ENCODE data around the gene FKBP6. TPM values are rescaled to one million over a fixed set of nuclear protein-coding genes. Genes with fewer than 3 reads are reported as not detected.
"Not testable (repeated sequence)": the region's sequence is repeated elsewhere in the genome, so short reads cannot be mapped to it uniquely, and the experiment has no call there.

Gene FKBP6
- total and polyA plus RNA-seq, 7 experiments from 2014 or later: 0.24 TPM; not detected in 6

- DNase-seq (no peak), ATAC-seq (no peak)
- peaks cover 17 to 34% (median 30%) of the 10 kb centered on the region in 7 donors for H3K4me1 Mint-ChIP-seq
- H3K4me3 Mint-ChIP-seq: no peak overlapping the region
- no peak overlapping the region for H3K4me3 ChIP-seq (ENCODE audit: low read length)
- peaks cover 0 to 46% (median 7%) of the 10 kb centered on the region in 3 experiments for H3K36me3 ChIP-seq (ENCODE audit: control insufficient read depth in 2 of 3, insufficient read depth in 3 of 3, low read length in 3 of 3)
- no peaks in the 10 kb centered on the region for H3K9me3 Mint-ChIP-seq
- H3K27ac Mint-ChIP-seq: no peak overlapping the region
- H3K36me3 Mint-ChIP-seq: peaks cover 9 to 28% (median 14%) of the 10 kb centered on the region in 5 donors
- ChIA-PET POLR2A (no interaction called here), CTCF (no interaction called here)
- no peak overlapping the region for H3K27ac ChIP-seq (ENCODE audit: low read depth, low read length)
- intact Hi-C loops (cut with micrococcal nuclease): no loop called here
- no peaks in the 10 kb centered on the region for H3K27me3 ChIP-seq (ENCODE audit: control insufficient read depth in 2 of 2, insufficient read depth in 2 of 2, low read length in 2 of 2)
- H3K9me3 ChIP-seq (ENCODE audit: control insufficient read depth in 2 of 3, low read length in 3 of 3): no peaks in the 10 kb centered on the region
- no peaks in the 10 kb centered on the region for H3K27me3 Mint-ChIP-seq
- H3K4me1 ChIP-seq (ENCODE audit: control insufficient read depth in 2 of 2, insufficient read depth in 2 of 2, low read length in 2 of 2): peaks cover 7 to 8% of the 10 kb centered on the region in 2 donors
Observed at GRCh38 chr7:73304071-73304470, 23.9 kb upstream of the FKBP6 start.

- H3K4me1 ChIP-seq (ENCODE audit: control insufficient read depth in 2 of 2, insufficient read depth in 2 of 2, low read length in 2 of 2): peaks cover 7 to 15% of the 10 kb centered on the region in 2 donors
- H3K27me3 Mint-ChIP-seq; ATAC-seq; H3K9me3 ChIP-seq (ENCODE audit: control insufficient read depth in 2 of 3, low read length in 3 of 3); H3K9me3 Mint-ChIP-seq; intact Hi-C loops (cut with micrococcal nuclease); POLR2A ChIA-PET; H3K27ac Mint-ChIP-seq; CTCF ChIA-PET; H3K4me3 Mint-ChIP-seq; H3K27ac ChIP-seq (ENCODE audit: low read depth, low read length); H3K4me3 ChIP-seq (ENCODE audit: low read length); H3K27me3 ChIP-seq (ENCODE audit: control insufficient read depth in 2 of 2, insufficient read depth in 2 of 2, low read length in 2 of 2); DNase-seq: not testable (repeated sequence)
- Mint-ChIP-seq H3K4me1 (peaks cover 21 to 41% (median 30%) of the 10 kb centered on the region in 7 donors), H3K36me3 (peaks cover 9 to 29% (median 14%) of the 10 kb centered on the region in 5 donors)
- peaks cover 0 to 46% (median 7%) of the 10 kb centered on the region in 3 experiments for H3K36me3 ChIP-seq (ENCODE audit: control insufficient read depth in 2 of 3, insufficient read depth in 3 of 3, low read length in 3 of 3)
Observed at GRCh38 chr7:73304612-73305387, 23.2 kb upstream of the FKBP6 start.

- H3K4me3 Mint-ChIP-seq: peak overlapping the region; percentile 88 to 99 (median 96)
- H3K27me3 ChIP-seq (ENCODE audit: control insufficient read depth in 2 of 2, insufficient read depth in 2 of 2, low read length in 2 of 2): no peaks in the 10 kb centered on the region
- peaks cover 0 to 46% (median 7%) of the 10 kb centered on the region in 3 experiments for H3K36me3 ChIP-seq (ENCODE audit: control insufficient read depth in 2 of 3, insufficient read depth in 3 of 3, low read length in 3 of 3)
- DNase-seq (no peak), ATAC-seq (no peak)
- ChIA-PET POLR2A (no interaction called here), CTCF (no interaction called here)
- H3K9me3 ChIP-seq (ENCODE audit: control insufficient read depth in 2 of 3, low read length in 3 of 3): no peaks in the 10 kb centered on the region
- peaks cover 24 to 42% (median 30%) of the 10 kb centered on the region in 7 donors for H3K4me1 Mint-ChIP-seq
- peak overlapping the region; percentile 62 to 92 (median 86) for H3K27ac Mint-ChIP-seq
- peaks cover 7 to 15% of the 10 kb centered on the region in 2 donors for H3K4me1 ChIP-seq (ENCODE audit: control insufficient read depth in 2 of 2, insufficient read depth in 2 of 2, low read length in 2 of 2)
- H3K27ac ChIP-seq (ENCODE audit: low read depth, low read length): no peak overlapping the region
- H3K9me3 Mint-ChIP-seq: peaks cover 0 to 2% (median 0%) of the 10 kb centered on the region in 11 donors
- peaks cover 9 to 29% (median 14%) of the 10 kb centered on the region in 5 donors for H3K36me3 Mint-ChIP-seq
- H3K4me3 ChIP-seq (ENCODE audit: low read length): peak overlapping the region; percentile 79
- no peaks in the 10 kb centered on the region for H3K27me3 Mint-ChIP-seq
- intact Hi-C loops (cut with micrococcal nuclease): no loop called here
Observed at GRCh38 chr7:73307436-73307835, 20.5 kb upstream of the FKBP6 start.

GRCh38 chr7:73308074-73308664 is 19.8 kb upstream of the FKBP6 start:
- intact Hi-C loops (cut with micrococcal nuclease): loop anchor here (1.0 kb wide), 2 partner anchors 125 to 214 kb away; partner anchors contain the start of genes BAZ1B (in 1 of the 2) and FZD9 (in 1 of the 2)
- Mint-ChIP-seq H3K4me3 (peak overlapping the region; percentile 88 to 99 (median 96)), H3K9me3 (peaks cover 0 to 2% (median 0%) of the 10 kb centered on the region in 11 donors), H3K27ac (peak overlapping the region; percentile 86 to 97 (median 92)), H3K27me3 (no peaks in the 10 kb centered on the region), H3K36me3 (peaks cover 9 to 26% (median 14%) of the 10 kb centered on the region in 5 donors), H3K4me1 (peaks cover 24 to 42% (median 30%) of the 10 kb centered on the region in 7 donors)
- peak overlapping the region; percentile 79 for H3K4me3 ChIP-seq (ENCODE audit: low read length)
- CTCF ChIA-PET: interaction anchor here (0.5 kb wide), 1 partner anchor 197 kb away, joined by 3 read pairs; no protein-coding TSS in a partner anchor
- DNase-seq (no peak), ATAC-seq (no peak)
- no peaks in the 10 kb centered on the region for H3K9me3 ChIP-seq (ENCODE audit: control insufficient read depth in 2 of 3, low read length in 3 of 3)
- no peaks in the 10 kb centered on the region for H3K27me3 ChIP-seq (ENCODE audit: control insufficient read depth in 2 of 2, insufficient read depth in 2 of 2, low read length in 2 of 2)
- POLR2A ChIA-PET: interaction anchor here (1.2 kb wide), 1 partner anchor 145 kb away, joined by 3 read pairs; no protein-coding TSS in a partner anchor
- peak overlapping the region; percentile 72 for H3K27ac ChIP-seq (ENCODE audit: low read depth, low read length)
- H3K4me1 ChIP-seq (ENCODE audit: control insufficient read depth in 2 of 2, insufficient read depth in 2 of 2, low read length in 2 of 2): peaks cover 7 to 15% of the 10 kb centered on the region in 2 donors
- peaks cover 0 to 42% (median 7%) of the 10 kb centered on the region in 3 experiments for H3K36me3 ChIP-seq (ENCODE audit: control insufficient read depth in 2 of 3, insufficient read depth in 3 of 3, low read length in 3 of 3)

- Mint-ChIP-seq H3K4me3 (peak within 1 kb of the TSS; percentile 88 to 99 (median 96)), H3K4me1 (peaks cover 24 to 42% (median 30%) of the 10 kb centered on the region in 7 donors), H3K27ac (peak within 1 kb of the TSS; percentile 86 to 97 (median 92)), H3K27me3 (no peaks in the 10 kb centered on the region), H3K9me3 (peaks cover 0 to 2% (median 0%) of the 10 kb centered on the region in 11 donors), H3K36me3 (peaks cover 9 to 26% (median 14%) of the 10 kb centered on the region in 5 donors)
- ChIA-PET POLR2A (interaction anchor here (1.0 to 1.2 kb wide), 2 partner anchors 15 to 144 kb away, joined by 3 read pairs; no protein-coding TSS in a partner anchor), CTCF (interaction anchor here (0.5 kb wide), 1 partner anchor 196 kb away, joined by 3 read pairs; no protein-coding TSS in a partner anchor)
- no peaks in the 10 kb centered on the region for H3K9me3 ChIP-seq (ENCODE audit: control insufficient read depth in 2 of 3, low read length in 3 of 3)
- no peaks in the 10 kb centered on the region for H3K27me3 ChIP-seq (ENCODE audit: control insufficient read depth in 2 of 2, insufficient read depth in 2 of 2, low read length in 2 of 2)
- H3K36me3 ChIP-seq (ENCODE audit: control insufficient read depth in 2 of 3, insufficient read depth in 3 of 3, low read length in 3 of 3): peaks cover 0 to 36% (median 6%) of the 10 kb centered on the region in 3 experiments
- peak within 1 kb of the TSS; percentile 72 for H3K27ac ChIP-seq (ENCODE audit: low read depth, low read length)
- ATAC-seq: peak; percentile 98
- peak within 1 kb of the TSS; percentile 79 for H3K4me3 ChIP-seq (ENCODE audit: low read length)
- peaks cover 7 to 15% of the 10 kb centered on the region in 2 donors for H3K4me1 ChIP-seq (ENCODE audit: control insufficient read depth in 2 of 2, insufficient read depth in 2 of 2, low read length in 2 of 2)
- intact Hi-C loops (cut with micrococcal nuclease): loop anchor here (1.0 kb wide), 2 partner anchors 125 to 214 kb away; partner anchors contain the start of genes BAZ1B (in 1 of the 2) and FZD9 (in 1 of the 2)
- peak; percentile 82 to 91 (median 88) for DNase-seq
Observed at GRCh38 chr7:73308665-73309214, 19.2 kb upstream of the FKBP6 start, which contains the start of gene NSUN5. Gene NSUN5, minus strand, starts transcription at chr7:73308826. Its CDS starts 36 bp downstream, at chr7:73308790.

- POLR2A ChIA-PET; H3K9me3 ChIP-seq (ENCODE audit: control insufficient read depth in 2 of 3, low read length in 3 of 3); H3K27ac ChIP-seq (ENCODE audit: low read depth, low read length); H3K27me3 ChIP-seq (ENCODE audit: control insufficient read depth in 2 of 2, insufficient read depth in 2 of 2, low read length in 2 of 2); H3K4me3 ChIP-seq (ENCODE audit: low read length); H3K27ac Mint-ChIP-seq; ATAC-seq; H3K9me3 Mint-ChIP-seq; H3K4me3 Mint-ChIP-seq; DNase-seq; CTCF ChIA-PET; intact Hi-C loops (cut with micrococcal nuclease); H3K27me3 Mint-ChIP-seq: not testable (repeated sequence)
- Mint-ChIP-seq H3K36me3 (peaks cover 4 to 20% (median 8%) of the 10 kb centered on the region in 5 donors), H3K4me1 (peaks cover 19 to 34% (median 24%) of the 10 kb centered on the region in 7 donors)
- Histone ChIP-seq H3K4me1 (ENCODE audit: control insufficient read depth in 2 of 2, insufficient read depth in 2 of 2, low read length in 2 of 2) (peaks cover 7 to 15% of the 10 kb centered on the region in 2 donors), H3K36me3 (ENCODE audit: control insufficient read depth in 2 of 3, insufficient read depth in 3 of 3, low read length in 3 of 3) (peaks cover 0 to 13% (median 0%) of the 10 kb centered on the region in 3 experiments)
Observed at GRCh38 chr7:73311421-73311820, 16.5 kb upstream of the FKBP6 start.

Data from naive thymus-derived CD4-positive, alpha-beta T cell (primary cell).